Astrocyte (in vitro differentiated cells and primary cell): ENCODE data around the gene UQCRQ. TPM values are rescaled to one million over a fixed set of nuclear protein-coding genes. Genes with fewer than 3 reads are reported as not detected.
A peak's percentile ranks its signal among the peaks of the same experiment; 100 is the strongest.

ENCODE experiments used
- DNase-seq: peaks from one replicate; pipeline ENCODE4 v3.0.0-alpha.2; 2010; ENCODE audit warnings: low read depth
- FAIRE-seq: peaks from 2 replicates; lab custom pipeline; 2011; peaks lifted over from hg19 to GRCh38; lab: Jason Lieb, UNC
- H2AFZ ChIP-seq: 2 replicates; pipeline ENCODE4 v1.6.0; 2012; ENCODE audit warnings: low read depth, low read length, inconsistent platforms
- H3K27ac ChIP-seq: 2 replicates; pipeline ENCODE4 v1.5.1; 2011; ENCODE audit warnings: low read depth, low read length, inconsistent platforms
- H3K27me3 ChIP-seq: 2 replicates; pipeline ENCODE4 v1.6.0; 2011; ENCODE audit warnings: low read length, inconsistent platforms; ENCODE audit not compliant: insufficient read depth
- H3K36me3 ChIP-seq: 2 replicates; pipeline ENCODE4 v1.5.1; 2011; ENCODE audit warnings: low read length, inconsistent platforms; ENCODE audit not compliant: insufficient read depth
- H3K4me1 ChIP-seq: 2 replicates; pipeline ENCODE4 v1.5.1; 2011; ENCODE audit warnings: low read length, inconsistent platforms; ENCODE audit not compliant: insufficient read depth
- H3K4me2 ChIP-seq: 2 replicates; pipeline ENCODE4 v1.6.0; 2012; ENCODE audit warnings: low read length, inconsistent platforms
- H3K4me3 ChIP-seq: 2 replicates; pipeline ENCODE4 v1.5.1; 2011; ENCODE audit warnings: low read depth, mild to moderate bottlenecking, low read length, inconsistent platforms; ENCODE audit not compliant: insufficient read depth
- H3K79me2 ChIP-seq: 2 replicates; pipeline ENCODE4 v1.6.0; 2012; ENCODE audit warnings: mild to moderate bottlenecking, low read length, inconsistent platforms; ENCODE audit not compliant: insufficient read depth
- H3K9ac ChIP-seq: 2 replicates; pipeline ENCODE4 v1.6.0; 2012; ENCODE audit warnings: mild to moderate bottlenecking, low read length, inconsistent platforms
- H3K9me3 ChIP-seq: 2 replicates; pipeline ENCODE4 v1.5.1; 2012; ENCODE audit warnings: low read depth, mild to moderate bottlenecking, low read length, inconsistent platforms; ENCODE audit not compliant: insufficient read depth
- H4K20me1 ChIP-seq: 2 replicates; pipeline ENCODE4 v1.6.0; 2012; ENCODE audit warnings: low read length, inconsistent platforms; ENCODE audit not compliant: insufficient read depth
- H3K27ac Mint-ChIP-seq: one replicate; pipeline ENCODE4 v1.8.0; 2021; ENCODE audit warnings: mild to moderate bottlenecking, mixed read lengths; ENCODE audit not compliant: unreplicated experiment
- H3K27me3 Mint-ChIP-seq: one replicate; pipeline ENCODE4 v1.8.0; 2021; ENCODE audit warnings: low read depth, mixed read lengths; ENCODE audit not compliant: unreplicated experiment
- H3K36me3 Mint-ChIP-seq: one replicate; pipeline ENCODE4 v1.8.0; 2021; ENCODE audit warnings: low read depth, mixed read lengths; ENCODE audit not compliant: unreplicated experiment
- H3K4me1 Mint-ChIP-seq: one replicate; pipeline ENCODE4 v1.8.0; 2021; ENCODE audit warnings: low read depth, mixed read lengths; ENCODE audit not compliant: unreplicated experiment
- H3K4me3 Mint-ChIP-seq: one replicate; pipeline ENCODE4 v1.8.0; 2021; ENCODE audit warnings: mild to moderate bottlenecking, moderate library complexity, mixed read lengths; ENCODE audit not compliant: unreplicated experiment
- H3K9me3 Mint-ChIP-seq: one replicate; pipeline ENCODE4 v1.8.0; 2021; ENCODE audit warnings: mild to moderate bottlenecking, mixed read lengths; ENCODE audit not compliant: unreplicated experiment
- CTCF ChIP-seq: IDR thresholded peaks from 2 replicates; pipeline ENCODE4 v1.5.1; 2011; ENCODE audit warnings: low read depth, mild to moderate bottlenecking, inconsistent platforms, low read length, moderate library complexity; ENCODE audit not compliant: insufficient read depth
- EZH2 ChIP-seq: IDR thresholded peaks from 2 replicates; pipeline ENCODE4 v1.6.1; 2012; ENCODE audit warnings: mild to moderate bottlenecking, low read length, inconsistent platforms; ENCODE audit not compliant: insufficient read depth
- total RNA-seq: library from RNA; stranded (reverse); gene quantifications from 2 replicates; pipeline ENCODE4 v1.2.1, GENCODE V29; 2021

The UQCRQ gene
- total RNA-seq, 1 donor from 2014 or later: 382 TPM

- H2AFZ ChIP-seq: no peak overlapping the region
- peaks cover 43% of the 10 kb centered on the region for H3K36me3 ChIP-seq
- peaks cover 11% of the 10 kb centered on the region for H3K4me1 ChIP-seq
- no peak overlapping the region for H3K27ac Mint-ChIP-seq
- H3K79me2 ChIP-seq: peaks cover 8% of the 10 kb centered on the region
- H3K27ac ChIP-seq: peak overlapping the region; percentile 5
- H3K36me3 Mint-ChIP-seq: peaks cover 30% of the 10 kb centered on the region
- no peak overlapping the region for H3K9ac ChIP-seq
- no peaks in the 10 kb centered on the region for H3K27me3 Mint-ChIP-seq
- H3K9me3 ChIP-seq: no peaks in the 10 kb centered on the region
- H3K9me3 Mint-ChIP-seq: no peaks in the 10 kb centered on the region
- H3K4me3 ChIP-seq: no peak overlapping the region
- H3K4me3 Mint-ChIP-seq: no peak overlapping the region
- peak overlapping the region; percentile 26 for H3K4me2 ChIP-seq
- peaks cover 33% of the 10 kb centered on the region for H4K20me1 ChIP-seq
- peak; percentile 5 for FAIRE-seq
- peak; percentile 53 for DNase-seq
- H3K27me3 ChIP-seq: no peaks in the 10 kb centered on the region
- TF ChIP-seq CTCF (no peak), EZH2 (no peak)
- H3K4me1 Mint-ChIP-seq: peaks cover 34% of the 10 kb centered on the region
These were observed 9.7 kb downstream of the UQCRQ start for GRCh38 chr5:132876020-132876759.

DNA sequence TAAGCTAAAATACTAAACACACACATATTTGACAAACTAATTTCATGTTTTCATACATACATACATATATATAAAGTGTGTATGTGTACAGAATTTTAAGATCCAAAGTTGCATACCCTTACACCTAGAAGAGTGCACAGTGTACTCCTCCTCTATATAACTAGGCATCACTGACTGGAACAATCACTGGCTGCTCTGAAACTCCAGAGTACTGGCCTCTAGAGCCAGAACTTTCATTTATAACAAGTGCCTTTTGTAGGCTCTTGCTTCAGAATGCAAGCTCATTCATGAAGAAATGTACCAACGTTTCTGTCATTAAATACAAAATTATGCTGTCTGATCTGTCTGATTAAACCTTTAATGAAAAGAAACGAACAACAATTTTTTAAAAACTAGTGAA, 11.0 kb downstream of the UQCRQ start:
- no peaks in the 10 kb centered on the region for H3K27me3 Mint-ChIP-seq
- no peak for DNase-seq
- peaks cover 27% of the 10 kb centered on the region for H3K36me3 Mint-ChIP-seq
- Histone ChIP-seq H3K9me3 (no peaks in the 10 kb centered on the region), H3K36me3 (peaks cover 54% of the 10 kb centered on the region), H3K79me2 (peaks cover 11% of the 10 kb centered on the region), H3K27me3 (no peaks in the 10 kb centered on the region), H3K9ac (no peak overlapping the region), H2AFZ (no peak overlapping the region), H3K4me2 (no peak overlapping the region), H3K4me3 (no peak overlapping the region), H3K27ac (no peak overlapping the region), H3K4me1 (peaks cover 11% of the 10 kb centered on the region), H4K20me1 (peaks cover 33% of the 10 kb centered on the region)
- H3K4me3 Mint-ChIP-seq: no peak overlapping the region
- FAIRE-seq: no peak
- H3K9me3 Mint-ChIP-seq: no peaks in the 10 kb centered on the region
- no peak for TF ChIP-seq CTCF
- TF ChIP-seq EZH2: no peak
- H3K27ac Mint-ChIP-seq: peak overlapping the region; percentile 66
- peaks cover 30% of the 10 kb centered on the region for H3K4me1 Mint-ChIP-seq

GRCh38 chr5:132877938-132878337, 11.5 kb downstream of the UQCRQ start:
- no peak overlapping the region for H3K4me3 ChIP-seq
- TF ChIP-seq EZH2 (no peak), CTCF (no peak)
- H3K9ac ChIP-seq: no peak overlapping the region
- H3K4me2 ChIP-seq: no peak overlapping the region
- peaks cover 11% of the 10 kb centered on the region for H3K4me1 ChIP-seq
- H3K9me3 ChIP-seq: no peaks in the 10 kb centered on the region
- peaks cover 55% of the 10 kb centered on the region for H3K36me3 ChIP-seq
- Mint-ChIP-seq H3K36me3 (peaks cover 23% of the 10 kb centered on the region), H3K27ac (peak overlapping the region; percentile 66), H3K4me3 (no peak overlapping the region), H3K9me3 (no peaks in the 10 kb centered on the region), H3K27me3 (no peaks in the 10 kb centered on the region), H3K4me1 (peaks cover 26% of the 10 kb centered on the region)
- FAIRE-seq (no peak), DNase-seq (peak; percentile 65)
- H3K27ac ChIP-seq: no peak overlapping the region
- no peaks in the 10 kb centered on the region for H3K27me3 ChIP-seq
- peaks cover 11% of the 10 kb centered on the region for H3K79me2 ChIP-seq
- peaks cover 33% of the 10 kb centered on the region for H4K20me1 ChIP-seq
- no peak overlapping the region for H2AFZ ChIP-seq
